Lung microvascular endothelial cell (primary cell): ENCODE data around the gene CROCC2. TPM values are rescaled to one million over a fixed set of nuclear protein-coding genes. Genes with fewer than 3 reads are reported as not detected.

Source experiments
- DNase-seq, 2 donors: peaks; one replicate each; pipeline versions ENCODE4 v3.0.0 to v3.0.0-alpha.2; 2010; ENCODE audit warnings: low read depth in 2 of 2
- total RNA-seq: library from RNA; depleted of rRNA; stranded (reverse); fragments of >200 nt; gene quantifications from 2 replicates; pipeline ENCODE4 v1.2.1, GENCODE V29; 2014

The CROCC2 gene
- total RNA-seq, 1 donor from 2014 or later, result not detected

- no peak for DNase-seq
Observed at GRCh38 chr2:241010531-241011295, 104.6 kb downstream of the CROCC2 start.

GRCh38 chr2:241011296-241011600 lies 105.1 kb downstream of the CROCC2 start:
- no peak for DNase-seq

GRCh38 chr2:241011751-241012510 lies 105.8 kb downstream of the CROCC2 start:
- DNase-seq, result no peak

GRCh38 chr2:241014224-241014623 lies 108.1 kb downstream of the CROCC2 start:
- DNase-seq, result no peak

GRCh38 chr2:241014764-241015163 lies 108.6 kb downstream of the CROCC2 start:
- no peak for DNase-seq

GRCh38 chr2:241015439-241015838 lies 109.3 kb downstream of the CROCC2 start:
- DNase-seq, result no peak

GRCh38 chr2:241017228-241017940 lies 111.2 kb downstream of the CROCC2 start:
- no peak for DNase-seq

- DNase-seq, result no peak
Observed at GRCh38 chr2:241018051-241018891, 112.1 kb downstream of the CROCC2 start.

GRCh38 chr2:241019441-241020139 lies 113.5 kb downstream of the CROCC2 start:
- no peak for DNase-seq

- DNase-seq, result no peak
Observed at GRCh38 chr2:241020201-241020600, 114.1 kb downstream of the CROCC2 start.

- DNase-seq, result no peak
Observed at GRCh38 chr2:241020629-241021190, 114.6 kb downstream of the CROCC2 start.

GRCh38 chr2:241025639-241026038 lies 119.5 kb downstream of the CROCC2 start:
- no peak for DNase-seq

- DNase-seq, result no peak
Observed at GRCh38 chr2:241029599-241030332, 123.6 kb downstream of the CROCC2 start.

GRCh38 chr2:241030333-241030680 lies 124.2 kb downstream of the CROCC2 start:
- no peak for DNase-seq

GRCh38 chr2:241030883-241031282 lies 124.7 kb downstream of the CROCC2 start:
- no peak for DNase-seq

GRCh38 chr2:241031436-241032165 lies 125.5 kb downstream of the CROCC2 start:
- no peak for DNase-seq

- no peak for DNase-seq
Observed at GRCh38 chr2:241033336-241033987, 127.3 kb downstream of the CROCC2 start.

GRCh38 chr2:241033994-241034393 lies 127.9 kb downstream of the CROCC2 start:
- DNase-seq, result no peak
